ENCODE measurements around the gene MYOF.

DNA sequence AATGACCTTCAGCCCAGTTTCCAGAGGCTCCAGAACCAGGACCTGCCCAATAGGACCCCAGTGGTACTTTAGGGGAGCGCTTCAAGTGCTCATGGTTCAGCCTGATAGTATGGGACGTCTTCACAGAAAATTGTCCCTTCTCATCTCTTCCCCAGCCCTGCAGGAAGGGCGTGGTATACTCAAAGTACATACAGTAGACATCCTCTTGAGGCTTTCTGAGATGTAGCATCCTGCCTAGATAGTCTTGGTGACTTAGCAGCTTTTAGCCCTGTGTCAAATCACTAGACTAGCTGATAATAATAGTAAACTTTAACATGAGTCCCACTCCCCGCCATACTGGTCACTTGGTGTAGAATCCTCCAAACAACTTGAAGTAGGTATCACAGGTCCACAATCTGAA lies 215.3 kb downstream of the MYOF start:
- TF ChIP-seq, protein P1, sequence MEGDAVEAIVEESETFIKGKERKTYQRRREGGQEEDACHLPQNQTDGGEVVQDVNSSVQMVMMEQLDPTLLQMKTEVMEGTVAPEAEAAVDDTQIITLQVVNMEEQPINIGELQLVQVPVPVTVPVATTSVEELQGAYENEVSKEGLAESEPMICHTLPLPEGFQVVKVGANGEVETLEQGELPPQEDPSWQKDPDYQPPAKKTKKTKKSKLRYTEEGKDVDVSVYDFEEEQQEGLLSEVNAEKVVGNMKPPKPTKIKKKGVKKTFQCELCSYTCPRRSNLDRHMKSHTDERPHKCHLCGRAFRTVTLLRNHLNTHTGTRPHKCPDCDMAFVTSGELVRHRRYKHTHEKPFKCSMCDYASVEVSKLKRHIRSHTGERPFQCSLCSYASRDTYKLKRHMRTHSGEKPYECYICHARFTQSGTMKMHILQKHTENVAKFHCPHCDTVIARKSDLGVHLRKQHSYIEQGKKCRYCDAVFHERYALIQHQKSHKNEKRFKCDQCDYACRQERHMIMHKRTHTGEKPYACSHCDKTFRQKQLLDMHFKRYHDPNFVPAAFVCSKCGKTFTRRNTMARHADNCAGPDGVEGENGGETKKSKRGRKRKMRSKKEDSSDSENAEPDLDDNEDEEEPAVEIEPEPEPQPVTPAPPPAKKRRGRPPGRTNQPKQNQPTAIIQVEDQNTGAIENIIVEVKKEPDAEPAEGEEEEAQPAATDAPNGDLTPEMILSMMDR (IDR thresholded peaks at IDR 0.05 in 4 of 5, conservative IDR thresholded peaks at IDR 0.05 in 1 of 5): no peak
- TF ChIP-seq POLR2A (IDR thresholded peaks at IDR 0.05): no peak
